ENCODE measurements around the gene PURA. TPM values are rescaled to one million over a fixed set of nuclear protein-coding genes. Genes with fewer than 3 reads are reported as not detected.
A peak's percentile ranks its signal among the peaks of the same experiment; 100 is the strongest.

The PURA gene
- total RNA-seq (2014; rRNA removed; shearing (Covaris generic)) (24.2 and 30.6 TPM in 2 replicates), polyA plus RNA-seq (2016; fragmentation: Nextera tagmentation; extraction: Ambion mirVana) (7.9 and 10.7 TPM in 2 replicates)

DNA sequence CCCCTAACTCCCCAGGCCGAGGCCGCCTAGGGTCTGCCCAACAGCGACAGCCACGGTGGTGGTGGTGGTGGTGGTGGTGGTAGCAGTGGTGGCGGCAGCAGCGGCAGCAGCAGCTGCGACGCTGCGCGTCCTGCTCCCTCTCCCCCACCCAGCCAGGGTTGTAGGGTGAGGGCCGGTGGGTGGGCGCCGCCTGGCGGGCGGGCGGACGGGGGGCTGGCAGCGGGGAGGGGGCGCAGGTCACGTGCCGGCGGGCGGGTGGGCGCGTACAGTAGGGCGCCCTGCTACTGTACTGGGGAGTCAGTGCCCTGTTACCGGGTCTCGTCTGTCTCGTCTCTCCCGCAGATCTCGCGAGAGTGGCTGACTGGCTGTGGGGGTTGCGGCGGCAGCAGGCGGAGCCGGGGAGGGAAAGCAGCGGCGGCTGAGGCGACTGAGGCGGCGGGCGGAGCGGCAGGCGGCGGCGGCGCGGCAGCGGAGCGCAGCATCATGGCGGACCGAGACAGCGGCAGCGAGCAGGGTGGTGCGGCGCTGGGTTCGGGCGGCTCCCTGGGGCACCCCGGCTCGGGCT, at the start of gene PURA:
Gene PURA (plus strand): TSS at position 411 of the 565 bp plus-strand sequence. CDS start 73 bp downstream, at position 484.
- peaks cover 47% of the 10 kb centered on the region for H3K4me1 ChIP-seq (ENCODE audit: insufficient read depth)
- no peaks in the 10 kb centered on the region for H3K9me2 ChIP-seq (ENCODE audit: insufficient read depth)
- peak within 1 kb of the TSS; percentile 89 for H3K9ac ChIP-seq
- H3K4me3 ChIP-seq, result peak within 1 kb of the TSS; percentile 78
- 0 to 2% methylated on average over 41 to 48 of the region's 60 CpGs for WGBS, 2 experiments (ENCODE audit: low coverage in 1 of 2, low lambda C conversion rate in 2 of 2, missing lambda C conversion rate in 2 of 2)
- H3K27ac ChIP-seq, result peak within 1 kb of the TSS; percentile 69
- peak; percentile 97 for DNase-seq
- no peaks in the 10 kb centered on the region for H3K27me3 ChIP-seq (replicated peaks; ENCODE audit: insufficient read depth)
- peak within 1 kb of the TSS; percentile 71 for H2AFZ ChIP-seq
- TF ChIP-seq EZH2phosphoT487 (IDR thresholded peaks at IDR 0.05; ENCODE audit: insufficient read depth, low read depth), result no peak
- no peak for TF ChIP-seq EZH2 (IDR thresholded peaks at IDR 0.05; ENCODE audit: insufficient read depth, poor library complexity, severe bottlenecking)
- H3K36me3 ChIP-seq (ENCODE audit: low read depth), result no peaks in the 10 kb centered on the region; the same call in 1 of the 2 replicates
- H4K20me1 ChIP-seq (ENCODE audit: insufficient read depth), result peaks cover 21% of the 10 kb centered on the region; the same call in 1 of the 2 replicates
- peaks cover 94% of the 10 kb centered on the region for H3K79me2 ChIP-seq (ENCODE audit: insufficient read depth)
- peak within 1 kb of the TSS; percentile 89 for H3K4me2 ChIP-seq (ENCODE audit: unreplicated experiment)
- H3K9me3 ChIP-seq (ENCODE audit: low read depth), result no peaks in the 10 kb centered on the region
- peaks cover 21% of the 10 kb centered on the region for H3F3A ChIP-seq (ENCODE audit: insufficient read depth)
- in situ Hi-C loops (cut with MboI), result no loop called here

DNA sequence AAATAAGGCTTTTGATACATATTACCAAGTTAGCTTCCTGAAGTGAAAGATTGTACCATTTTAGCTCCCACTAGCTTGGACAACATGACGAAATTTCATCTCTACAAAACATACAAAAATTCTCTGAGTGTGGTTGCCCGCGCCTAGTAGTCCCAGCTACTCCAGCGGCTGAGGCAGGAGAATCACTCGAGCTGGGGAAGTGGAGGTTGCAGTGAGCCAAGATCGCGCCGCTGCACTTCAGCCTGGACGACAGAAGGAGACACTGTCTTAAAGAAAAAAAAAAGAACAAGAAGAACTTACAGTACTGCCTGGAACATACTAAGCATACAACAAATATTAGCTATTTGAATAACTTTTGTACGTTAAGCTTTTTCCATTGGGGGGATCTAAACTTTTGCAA, 41.1 kb upstream of the PURA start:
- no peak overlapping the region for H3K4me2 ChIP-seq (ENCODE audit: unreplicated experiment)
- H3K9me3 ChIP-seq (ENCODE audit: low read depth), result no peaks in the 10 kb centered on the region
- TF ChIP-seq EZH2 (IDR thresholded peaks at IDR 0.05; ENCODE audit: insufficient read depth, poor library complexity, severe bottlenecking) (no peak), EZH2phosphoT487 (IDR thresholded peaks at IDR 0.05; ENCODE audit: insufficient read depth, low read depth) (no peak)
- H3K9ac ChIP-seq, result no peak overlapping the region
- in situ Hi-C loops (cut with MboI), result no loop called here
- no peaks in the 10 kb centered on the region for H3F3A ChIP-seq (ENCODE audit: insufficient read depth)
- H3K9me2 ChIP-seq (ENCODE audit: insufficient read depth), result no peaks in the 10 kb centered on the region
- 57 to 60% methylated on average over 10 of the region's 10 CpGs for WGBS, 2 experiments (ENCODE audit: low coverage in 1 of 2, low lambda C conversion rate in 2 of 2, missing lambda C conversion rate in 2 of 2)
- peaks cover 10% of the 10 kb centered on the region for H3K27me3 ChIP-seq (replicated peaks; ENCODE audit: insufficient read depth)
- H3K4me1 ChIP-seq (ENCODE audit: insufficient read depth), result no peaks in the 10 kb centered on the region
- no peaks in the 10 kb centered on the region for H3K79me2 ChIP-seq (ENCODE audit: insufficient read depth)
- H3K27ac ChIP-seq, result no peak overlapping the region
- H3K4me3 ChIP-seq, result no peak overlapping the region
- H4K20me1 ChIP-seq (ENCODE audit: insufficient read depth), result no peaks in the 10 kb centered on the region
- no peak for DNase-seq
- H3K36me3 ChIP-seq (ENCODE audit: low read depth), result no peaks in the 10 kb centered on the region
- no peak overlapping the region for H2AFZ ChIP-seq

DNA sequence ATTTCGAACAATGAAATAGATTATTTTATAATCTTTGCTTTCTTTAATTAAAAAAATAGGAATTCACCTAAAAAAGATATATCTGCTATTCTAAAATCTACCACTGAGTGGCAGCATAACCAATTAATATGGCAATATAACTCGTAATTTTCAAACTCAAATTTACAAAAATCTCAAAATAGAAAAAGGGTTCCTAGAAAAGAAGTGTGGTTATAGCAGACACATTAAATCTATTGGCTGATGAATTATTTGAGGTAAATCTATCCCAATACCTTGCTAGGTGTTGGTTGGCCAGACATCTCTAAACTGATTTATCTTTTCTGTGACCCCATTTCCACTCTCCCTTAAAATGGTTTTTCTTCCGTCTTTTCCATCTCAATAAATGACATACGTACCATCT, 40.6 kb upstream of the PURA start:
- H3K9me2 ChIP-seq (ENCODE audit: insufficient read depth), result no peaks in the 10 kb centered on the region
- 22 to 24% methylated on average over 4 of the region's 4 CpGs for WGBS, 2 experiments (ENCODE audit: low coverage in 1 of 2, low lambda C conversion rate in 2 of 2, missing lambda C conversion rate in 2 of 2)
- no peaks in the 10 kb centered on the region for H3K79me2 ChIP-seq (ENCODE audit: insufficient read depth)
- DNase-seq, result peak; percentile 41
- no peak overlapping the region for H3K4me2 ChIP-seq (ENCODE audit: unreplicated experiment)
- H3K27ac ChIP-seq, result no peak overlapping the region
- H4K20me1 ChIP-seq (ENCODE audit: insufficient read depth), result no peaks in the 10 kb centered on the region
- H2AFZ ChIP-seq, result no peak overlapping the region
- TF ChIP-seq EZH2 (IDR thresholded peaks at IDR 0.05; ENCODE audit: insufficient read depth, poor library complexity, severe bottlenecking) (no peak), EZH2phosphoT487 (IDR thresholded peaks at IDR 0.05; ENCODE audit: insufficient read depth, low read depth) (no peak)
- no peak overlapping the region for H3K9ac ChIP-seq
- no peak overlapping the region for H3K4me3 ChIP-seq
- H3K9me3 ChIP-seq (ENCODE audit: low read depth), result no peaks in the 10 kb centered on the region
- H3K36me3 ChIP-seq (ENCODE audit: low read depth), result no peaks in the 10 kb centered on the region
- peaks cover 10% of the 10 kb centered on the region; the same call in 1 of the 2 replicates for H3K27me3 ChIP-seq (replicated peaks; ENCODE audit: insufficient read depth)
- H3F3A ChIP-seq (ENCODE audit: insufficient read depth), result no peaks in the 10 kb centered on the region
- in situ Hi-C loops (cut with MboI), result no loop called here
- H3K4me1 ChIP-seq (ENCODE audit: insufficient read depth), result no peaks in the 10 kb centered on the region

DNA sequence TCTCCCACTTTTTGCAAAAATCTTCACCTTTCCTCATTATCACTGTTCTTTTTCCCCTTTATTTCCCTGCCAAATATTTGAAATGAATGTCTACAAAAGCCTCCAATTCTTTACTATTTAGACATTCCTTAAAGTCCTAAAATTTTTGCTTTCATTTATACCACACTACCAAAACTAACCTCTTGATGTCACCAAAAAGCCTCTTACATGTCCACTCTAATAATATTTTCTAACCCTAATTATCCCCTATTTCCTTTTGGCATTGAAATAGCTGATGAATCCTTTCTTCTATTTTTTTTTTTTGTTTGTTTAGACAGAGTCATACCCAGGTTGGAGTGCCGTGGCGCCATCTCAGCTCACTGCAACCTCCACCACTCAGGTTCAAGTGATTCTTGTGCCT, 38.5 kb upstream of the PURA start:
- 63 to 81% methylated on average over 2 of the region's 2 CpGs for WGBS, 2 experiments (ENCODE audit: low coverage in 1 of 2, low lambda C conversion rate in 2 of 2, missing lambda C conversion rate in 2 of 2)
- in situ Hi-C loops (cut with MboI), result no loop called here

More for the DNA sequence above, 38.5 kb upstream of the PURA start:
- Histone ChIP-seq H4K20me1 (ENCODE audit: insufficient read depth) (no peaks in the 10 kb centered on the region), H3K9me2 (ENCODE audit: insufficient read depth) (no peaks in the 10 kb centered on the region), H3K4me2 (ENCODE audit: unreplicated experiment) (no peak overlapping the region), H3K9ac (no peak overlapping the region), H3K4me3 (no peak overlapping the region), H3K79me2 (ENCODE audit: insufficient read depth) (no peaks in the 10 kb centered on the region), H3K36me3 (ENCODE audit: low read depth) (no peaks in the 10 kb centered on the region), H3K27me3 (replicated peaks; ENCODE audit: insufficient read depth) (no peaks in the 10 kb centered on the region), H3F3A (ENCODE audit: insufficient read depth) (no peaks in the 10 kb centered on the region), H3K27ac (no peak overlapping the region), H3K4me1 (ENCODE audit: insufficient read depth) (no peaks in the 10 kb centered on the region), H2AFZ (no peak overlapping the region), H3K9me3 (ENCODE audit: low read depth) (no peaks in the 10 kb centered on the region)
- peak; percentile 49 for DNase-seq
- no peak for TF ChIP-seq EZH2phosphoT487 (IDR thresholded peaks at IDR 0.05; ENCODE audit: insufficient read depth, low read depth)
- no peak for TF ChIP-seq EZH2 (IDR thresholded peaks at IDR 0.05; ENCODE audit: insufficient read depth, poor library complexity, severe bottlenecking)

Measured in GM23248 (cell line).